HUES48 (cell line): ENCODE data around the gene PDIA6.
A peak's percentile ranks its signal among the peaks of the same experiment; 100 is the strongest.

Source experiments
- H3K27ac ChIP-seq: one replicate; pipeline ENCODE4 v1.7.0; 2013; ENCODE audit warnings: low read depth, low read length, inconsistent platforms
- H3K27me3 ChIP-seq: 2 replicates; pipeline ENCODE4 v1.6.1; 2013; ENCODE audit warnings: mild to moderate bottlenecking, low read length; ENCODE audit not compliant: control insufficient read depth, insufficient read depth
- H3K36me3 ChIP-seq: 2 replicates; pipeline ENCODE4 v1.6.1; 2013; ENCODE audit warnings: low read length; ENCODE audit not compliant: control insufficient read depth, insufficient read depth
- H3K4me1 ChIP-seq: 2 replicates; pipeline ENCODE4 v1.6.1; 2013; ENCODE audit warnings: mild to moderate bottlenecking, low read length; ENCODE audit not compliant: control insufficient read depth, insufficient read depth
- H3K4me3 ChIP-seq: 2 replicates; pipeline ENCODE4 v1.5.1; 2013; ENCODE audit warnings: mild to moderate bottlenecking, low read depth, low read length
- H3K9ac ChIP-seq: 2 replicates; pipeline ENCODE4 v1.6.1; 2013; ENCODE audit warnings: mild to moderate bottlenecking, low read depth, low read length, moderate library complexity
- H3K9me3 ChIP-seq: 2 replicates; pipeline ENCODE4 v1.6.1; 2013; ENCODE audit warnings: low read length; ENCODE audit not compliant: control insufficient read depth, insufficient read depth

Gene PDIA6

GRCh38 chr2:10832203-10832936 is 19.8 kb upstream of the PDIA6 start:
- no peak overlapping the region; the same call in 1 of the 2 replicates for H3K9ac ChIP-seq
- H3K27ac ChIP-seq = no peak overlapping the region
- H3K4me1 ChIP-seq = peaks cover 9% of the 10 kb centered on the region; the same call in 1 of the 2 replicates
- no peaks in the 10 kb centered on the region for H3K36me3 ChIP-seq
- H3K9me3 ChIP-seq = no peaks in the 10 kb centered on the region
- H3K27me3 ChIP-seq = peaks cover 10% of the 10 kb centered on the region
- H3K4me3 ChIP-seq = peak overlapping the region; percentile 60

- no peak overlapping the region for H3K9ac ChIP-seq
These were observed 18.9 kb upstream of the PDIA6 start for GRCh38 chr2:10831400-10831985.

DNA sequence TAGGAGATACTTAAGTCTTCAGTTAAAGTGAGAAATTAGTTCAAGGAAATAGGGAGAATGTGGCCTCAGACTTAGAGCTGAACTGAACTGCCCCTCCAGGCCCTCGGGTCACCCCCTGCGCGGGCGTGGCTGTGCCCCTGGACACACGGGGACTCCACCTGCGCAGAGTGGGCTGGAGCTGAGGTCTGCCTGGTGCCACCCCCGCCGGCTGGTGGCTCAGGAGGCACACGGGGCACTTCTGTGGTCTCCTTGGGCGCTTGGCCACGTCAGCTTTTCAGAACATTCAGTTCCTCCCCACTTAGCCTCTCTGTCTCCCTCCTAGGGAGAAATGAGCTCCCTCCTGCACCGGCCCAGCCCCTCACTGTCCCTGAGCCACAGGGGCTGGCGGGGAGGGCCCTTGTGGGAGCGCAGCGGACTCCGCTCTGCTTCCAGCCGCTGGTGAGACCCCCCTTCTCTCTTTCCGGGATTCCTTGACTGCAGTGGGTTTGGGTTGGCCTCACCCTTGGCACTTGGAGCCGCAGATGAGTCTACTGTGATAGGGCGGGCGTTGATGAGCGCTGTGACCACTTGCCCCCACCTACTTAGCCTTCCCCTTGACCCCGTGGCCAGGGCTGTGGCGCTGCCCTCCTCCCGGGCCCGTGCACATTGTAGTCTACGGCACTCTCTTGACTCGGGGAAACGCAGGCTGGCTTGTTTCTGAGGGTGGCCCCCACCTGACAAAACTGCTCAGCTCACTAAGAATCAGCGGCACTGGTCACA is 18.2 kb upstream of the PDIA6 start:
- Histone ChIP-seq H3K27me3 (peaks cover 10% of the 10 kb centered on the region), H3K36me3 (no peaks in the 10 kb centered on the region), H3K4me3 (no peak overlapping the region), H3K4me1 (peaks cover 9% of the 10 kb centered on the region; the same call in 1 of the 2 replicates), H3K27ac (no peak overlapping the region), H3K9me3 (no peaks in the 10 kb centered on the region), H3K9ac (no peak overlapping the region)

More at GRCh38 chr2:10831400-10831985, 18.9 kb upstream of the PDIA6 start:
- Histone ChIP-seq H3K4me3 (no peak overlapping the region), H3K36me3 (no peaks in the 10 kb centered on the region), H3K9me3 (no peaks in the 10 kb centered on the region), H3K27me3 (peaks cover 10% of the 10 kb centered on the region), H3K27ac (no peak overlapping the region), H3K4me1 (peaks cover 9% of the 10 kb centered on the region; the same call in 1 of the 2 replicates)

DNA sequence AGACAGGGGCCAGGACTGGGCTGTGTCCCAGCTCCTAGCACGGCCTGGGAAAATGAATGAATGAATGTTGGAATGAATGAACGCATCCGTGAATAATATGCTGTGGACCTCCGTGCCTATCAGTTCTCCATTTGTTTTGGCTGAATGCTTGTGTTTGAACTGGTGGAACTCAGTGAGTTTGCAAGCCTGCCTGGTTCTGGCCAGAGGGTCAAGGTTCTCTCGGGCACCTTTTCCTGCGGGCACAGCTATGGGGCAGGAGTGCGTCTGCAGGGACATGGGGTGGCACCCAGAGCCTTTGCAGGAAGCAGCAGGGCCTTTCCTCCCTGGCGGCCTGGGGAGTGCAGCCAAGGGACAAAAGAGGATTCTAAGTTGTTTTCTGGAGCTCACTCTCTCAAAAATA is 17.6 kb upstream of the PDIA6 start:
- Histone ChIP-seq H3K36me3 (no peaks in the 10 kb centered on the region), H3K27me3 (peaks cover 10% of the 10 kb centered on the region), H3K9ac (no peak overlapping the region), H3K9me3 (no peaks in the 10 kb centered on the region), H3K4me1 (peaks cover 9% of the 10 kb centered on the region; the same call in 1 of the 2 replicates), H3K4me3 (no peak overlapping the region), H3K27ac (no peak overlapping the region)

DNA sequence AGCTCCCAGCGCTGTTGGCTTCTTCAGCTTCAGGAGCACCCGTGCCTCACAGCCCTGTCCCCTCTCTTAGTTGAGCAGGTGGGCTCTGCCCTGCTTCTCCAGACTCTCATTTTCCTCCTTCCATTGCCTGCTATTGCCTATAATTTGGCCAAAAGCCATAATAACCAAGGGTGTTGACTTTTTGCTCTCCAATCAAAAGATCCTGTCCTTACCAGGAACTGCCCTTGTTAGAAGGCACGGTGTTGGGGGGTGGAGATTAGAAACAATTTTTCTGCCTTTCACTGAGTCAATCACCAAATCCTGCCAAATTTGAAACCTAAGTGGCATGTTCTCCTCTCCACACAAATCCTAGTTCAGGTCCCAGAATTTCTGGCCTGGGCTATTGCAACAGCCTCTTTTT is 16.7 kb upstream of the PDIA6 start:
- H3K9me3 ChIP-seq = no peaks in the 10 kb centered on the region
- H3K9ac ChIP-seq = no peak overlapping the region
- no peak overlapping the region for H3K27ac ChIP-seq
- H3K4me1 ChIP-seq = peaks cover 9% of the 10 kb centered on the region; the same call in 1 of the 2 replicates
- no peaks in the 10 kb centered on the region for H3K36me3 ChIP-seq
- no peak overlapping the region for H3K4me3 ChIP-seq
- peaks cover 10% of the 10 kb centered on the region for H3K27me3 ChIP-seq

- Histone ChIP-seq H3K4me1 (peaks cover 9% of the 10 kb centered on the region; the same call in 1 of the 2 replicates), H3K27me3 (peaks cover 10% of the 10 kb centered on the region), H3K4me3 (no peak overlapping the region)
These were observed 15.8 kb upstream of the PDIA6 start for GRCh38 chr2:10828346-10828745.

GRCh38 chr2:10826625-10827024 is 14.0 kb upstream of the PDIA6 start:
- H3K27ac ChIP-seq = no peak overlapping the region
- H3K9me3 ChIP-seq = no peaks in the 10 kb centered on the region
- H3K36me3 ChIP-seq = no peaks in the 10 kb centered on the region
- no peak overlapping the region for H3K4me3 ChIP-seq
- no peak overlapping the region for H3K9ac ChIP-seq
- peaks cover 4% of the 10 kb centered on the region; the same call in 1 of the 2 replicates for H3K4me1 ChIP-seq
- no peaks in the 10 kb centered on the region for H3K27me3 ChIP-seq

More at GRCh38 chr2:10828346-10828745, 15.8 kb upstream of the PDIA6 start:
- H3K36me3 ChIP-seq = no peaks in the 10 kb centered on the region
- no peak overlapping the region for H3K27ac ChIP-seq
- no peaks in the 10 kb centered on the region for H3K9me3 ChIP-seq
- no peak overlapping the region for H3K9ac ChIP-seq

GRCh38 chr2:10826026-10826425 is 13.4 kb upstream of the PDIA6 start:
- H3K27ac ChIP-seq = no peak overlapping the region
- no peaks in the 10 kb centered on the region for H3K36me3 ChIP-seq
- H3K4me3 ChIP-seq = no peak overlapping the region
- H3K9ac ChIP-seq = no peak overlapping the region
- H3K9me3 ChIP-seq = no peaks in the 10 kb centered on the region
- no peaks in the 10 kb centered on the region for H3K27me3 ChIP-seq
- no peaks in the 10 kb centered on the region for H3K4me1 ChIP-seq

GRCh38 chr2:10824191-10824590 is 11.6 kb upstream of the PDIA6 start:
- no peaks in the 10 kb centered on the region for H3K27me3 ChIP-seq
- H3K9me3 ChIP-seq = no peaks in the 10 kb centered on the region
- no peaks in the 10 kb centered on the region for H3K4me1 ChIP-seq
- H3K4me3 ChIP-seq = no peak overlapping the region
- no peak overlapping the region for H3K9ac ChIP-seq
- H3K36me3 ChIP-seq = no peaks in the 10 kb centered on the region
- no peak overlapping the region for H3K27ac ChIP-seq

GRCh38 chr2:10820978-10821695 is 8.6 kb upstream of the PDIA6 start:
- Histone ChIP-seq H3K4me1 (no peaks in the 10 kb centered on the region; the same call in 1 of the 2 replicates), H3K9ac (no peak overlapping the region), H3K36me3 (no peaks in the 10 kb centered on the region), H3K27me3 (no peaks in the 10 kb centered on the region), H3K4me3 (no peak overlapping the region), H3K27ac (no peak overlapping the region), H3K9me3 (no peaks in the 10 kb centered on the region)
